Lung (tissue), 12 donors: ENCODE results near the gene CRYZL1. TPM values are rescaled to one million over a fixed set of nuclear protein-coding genes. Genes with fewer than 3 reads are reported as not detected.

Source experiments
- ATAC-seq: fragments of 200-7000 bp; cut with Tn5 transposase; one replicate; pipeline ENCODE4 v1.9.1; 2020; ENCODE audit warnings: moderate number of reproducible peaks; ENCODE audit not compliant: insufficient read depth, low FRiP score
- DNase-seq, 3 donors: peaks; one replicate each; pipeline ENCODE4 v3.0.0-alpha.2; 2013 to 2017
- H3K27ac ChIP-seq, 2 donors: one replicate each; pipeline ENCODE4 v1.5.1; 2013; ENCODE audit warnings: mild to moderate bottlenecking in 2 of 2, moderate library complexity in 2 of 2, control low read depth in 1 of 2, inconsistent platforms in 1 of 2, low read depth in 1 of 2, low read length in 1 of 2
- H3K27me3 ChIP-seq, 3 donors: one replicate each; pipeline ENCODE4 v1.5.1; 2013; ENCODE audit warnings: low read length in 2 of 3; ENCODE audit not compliant: control insufficient read depth in 3 of 3, insufficient read depth in 3 of 3
- H3K36me3 ChIP-seq, 4 donors: one replicate each; pipeline ENCODE4 v1.5.1; 2013; ENCODE audit warnings: low read length in 4 of 4, mild to moderate bottlenecking in 1 of 4, moderate library complexity in 1 of 4; ENCODE audit not compliant: control insufficient read depth in 4 of 4, insufficient read depth in 4 of 4
- H3K4me1 ChIP-seq, 5 donors: one replicate each; pipeline ENCODE4 v1.5.1; 2013; ENCODE audit warnings: low read length in 5 of 5, mild to moderate bottlenecking in 2 of 5, moderate library complexity in 1 of 5; ENCODE audit not compliant: control insufficient read depth in 5 of 5, insufficient read depth in 5 of 5
- H3K4me3 ChIP-seq: one replicate; pipeline ENCODE4 v1.5.1; 2013; ENCODE audit warnings: mild to moderate bottlenecking, control low read depth, moderate library complexity
- H3K9ac ChIP-seq, 2 donors: one replicate each; pipeline ENCODE4 v1.5.1; 2013; ENCODE audit warnings: low read length in 2 of 2, control low read depth in 1 of 2; ENCODE audit not compliant: insufficient read depth in 1 of 2
- H3K9me3 ChIP-seq, 4 donors: one replicate each; pipeline ENCODE4 v1.5.1; 2013; ENCODE audit warnings: low read length in 3 of 4, mild to moderate bottlenecking in 1 of 4, moderate library complexity in 1 of 4; ENCODE audit not compliant: control insufficient read depth in 4 of 4, insufficient read depth in 3 of 4
- WGBS, 2 donors: extraction: QIAGEN DNeasy Blood & Tissue Kit; methylation state at CpG; one replicate each; pipeline ENCODE4 v1.1.7; 2013; 5-methylcytosine and 5-hydroxymethylcytosine counted together
- polyA plus RNA-seq, 2 donors: library from polyadenylated mRNA; stranded (reverse); fragments of 200-250 nt; gene quantifications; one replicate each; pipeline ENCODE4 v1.2.1, GENCODE V29; 2013
- total RNA-seq, 2 donors: library from RNA; depleted of rRNA in 1 of 2; stranded (reverse); fragments of >200 nt in 1 of 2; gene quantifications; one replicate each; pipeline ENCODE4 v1.2.1, GENCODE V29; 2014 to 2021
- TF ChIP-seq, protein P1 (sequence below): IDR thresholded peaks from 2 replicates; pipeline ENCODE4 v1.5.1; 2012; ENCODE audit warnings: mild to moderate bottlenecking; ENCODE audit errors: control extremely low read depth, extremely low read depth
- donor health status: control.
- donor health status: control.
- donor health status: Bipolar disorder and iron deficiency.
- donor health status: healthy.
- donor health status: DM: yes; HTN: yes; CAD: no.

Gene CRYZL1
- total and polyA plus RNA-seq, 4 donors = 16.4 to 64.2 (median 30.3) TPM

DNA sequence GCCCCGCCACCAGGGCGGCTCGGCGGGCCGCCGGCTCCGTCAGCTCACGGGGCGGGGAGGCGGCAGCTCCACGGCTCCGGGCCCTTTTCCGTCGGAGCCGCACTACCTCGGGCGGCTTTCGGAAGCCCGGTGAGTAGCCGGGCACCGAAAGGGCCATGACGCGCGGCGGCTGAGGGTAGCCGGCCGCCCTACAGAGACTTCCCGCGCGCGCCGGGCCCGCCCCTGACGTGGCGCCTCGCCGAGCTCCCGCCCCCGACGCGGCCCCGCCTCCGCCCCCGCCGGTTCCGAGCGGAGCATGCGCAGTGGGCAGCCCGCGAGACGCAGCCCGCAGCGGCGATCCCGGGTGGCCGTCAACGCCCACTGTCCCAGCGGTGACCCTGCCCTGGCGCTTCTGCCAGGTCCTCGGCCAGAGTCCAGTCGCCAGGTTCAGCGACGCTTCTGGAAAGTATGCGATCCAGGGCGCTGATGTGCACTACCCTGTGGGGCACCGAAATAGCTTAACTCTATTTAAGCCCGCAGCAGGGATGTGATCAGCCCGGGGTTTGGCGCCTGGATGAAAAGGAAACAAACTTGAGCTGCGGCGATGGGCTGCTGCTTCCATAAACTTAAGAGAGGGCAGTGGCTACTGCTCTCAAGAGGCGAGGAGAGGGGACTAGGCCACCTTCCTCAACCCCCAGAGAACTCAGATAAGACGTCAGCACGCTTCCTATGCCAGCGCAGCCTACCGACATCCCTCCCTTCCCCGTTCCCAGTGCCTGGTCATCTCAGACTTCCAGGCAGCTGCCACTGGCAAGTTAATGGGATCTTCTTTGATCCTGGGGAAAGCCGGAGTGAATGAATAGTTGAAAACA lies 52.8 kb downstream of the CRYZL1 start, which contains the start of gene DONSON:
DONSON (minus strand) TSS at position 200 of the 851 bp plus-strand sequence; CDS start at position 157, 43 bp downstream.
- DNase-seq = peak; percentile 93 to 95 (median 93)
- WGBS, 2 donors = 0 to 1% methylated on average over 70 to 78 of the region's 78 CpGs
- TF ChIP-seq, protein P1, sequence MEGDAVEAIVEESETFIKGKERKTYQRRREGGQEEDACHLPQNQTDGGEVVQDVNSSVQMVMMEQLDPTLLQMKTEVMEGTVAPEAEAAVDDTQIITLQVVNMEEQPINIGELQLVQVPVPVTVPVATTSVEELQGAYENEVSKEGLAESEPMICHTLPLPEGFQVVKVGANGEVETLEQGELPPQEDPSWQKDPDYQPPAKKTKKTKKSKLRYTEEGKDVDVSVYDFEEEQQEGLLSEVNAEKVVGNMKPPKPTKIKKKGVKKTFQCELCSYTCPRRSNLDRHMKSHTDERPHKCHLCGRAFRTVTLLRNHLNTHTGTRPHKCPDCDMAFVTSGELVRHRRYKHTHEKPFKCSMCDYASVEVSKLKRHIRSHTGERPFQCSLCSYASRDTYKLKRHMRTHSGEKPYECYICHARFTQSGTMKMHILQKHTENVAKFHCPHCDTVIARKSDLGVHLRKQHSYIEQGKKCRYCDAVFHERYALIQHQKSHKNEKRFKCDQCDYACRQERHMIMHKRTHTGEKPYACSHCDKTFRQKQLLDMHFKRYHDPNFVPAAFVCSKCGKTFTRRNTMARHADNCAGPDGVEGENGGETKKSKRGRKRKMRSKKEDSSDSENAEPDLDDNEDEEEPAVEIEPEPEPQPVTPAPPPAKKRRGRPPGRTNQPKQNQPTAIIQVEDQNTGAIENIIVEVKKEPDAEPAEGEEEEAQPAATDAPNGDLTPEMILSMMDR = no peak

DNA sequence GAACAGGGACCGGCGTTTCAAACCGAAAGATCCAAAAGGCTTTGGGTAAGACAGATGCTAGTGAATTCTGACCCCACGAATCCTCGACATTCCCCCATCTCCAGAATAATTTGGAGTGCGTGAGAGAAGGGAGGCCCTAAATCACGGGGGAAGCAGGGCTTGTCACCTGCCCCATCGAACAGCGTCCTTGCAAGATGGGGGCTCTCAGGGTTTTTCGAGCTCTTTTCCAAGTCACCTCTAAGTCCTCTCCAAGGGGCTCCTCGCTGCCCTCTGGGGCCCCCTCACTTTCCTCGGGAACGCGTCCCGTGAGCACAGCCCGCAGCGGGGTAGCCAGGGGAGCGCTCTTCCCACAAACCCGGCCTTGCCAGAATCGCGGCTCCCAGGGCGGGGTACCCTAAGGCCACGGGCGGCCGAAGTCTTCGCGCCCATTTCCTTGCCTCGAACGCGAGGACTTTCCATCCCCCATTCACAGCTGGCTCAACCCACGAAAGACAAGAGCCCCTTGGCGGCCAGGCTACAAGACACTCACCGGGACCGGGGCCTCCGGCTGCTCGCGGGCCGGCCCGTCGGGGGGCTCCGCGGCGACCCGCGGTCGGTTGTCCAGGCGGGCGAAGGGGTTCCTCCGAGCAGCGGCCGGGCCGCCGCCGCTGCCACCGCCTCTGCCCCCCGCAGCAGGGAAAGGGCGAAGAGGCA lies 53.6 kb downstream of the CRYZL1 start:
- H3K27ac ChIP-seq = peak overlapping the region; percentile 92 to 97
- no peaks in the 10 kb centered on the region for H3K9me3 ChIP-seq
- peak; percentile 61 to 71 (median 68) for DNase-seq
- WGBS, 2 donors = 2% methylated on average over 52 to 57 of the region's 57 CpGs
- peak; percentile 22 for ATAC-seq
- no peaks in the 10 kb centered on the region for H3K27me3 ChIP-seq
- peaks cover 0 to 12% (median 0%) of the 10 kb centered on the region in 5 donors for H3K4me1 ChIP-seq
- H3K4me3 ChIP-seq = peak overlapping the region; percentile 76
- TF ChIP-seq, protein P1 = no peak
- peaks cover 2 to 5% (median 4%) of the 10 kb centered on the region in 4 donors for H3K36me3 ChIP-seq
- peak overlapping the region; percentile 69 to 83 for H3K9ac ChIP-seq

More for the DNA sequence above, 52.8 kb downstream of the CRYZL1 start, which contains the start of gene DONSON:
- Histone ChIP-seq H3K9me3 (no peaks in the 10 kb centered on the region), H3K4me3 (peak within 1 kb of the TSS; percentile 76), H3K27me3 (no peaks in the 10 kb centered on the region), H3K4me1 (peaks cover 0 to 12% (median 0%) of the 10 kb centered on the region in 5 donors), H3K27ac (peak within 1 kb of the TSS; percentile 92 to 97), H3K9ac (peak within 1 kb of the TSS; percentile 83 to 84), H3K36me3 (peaks cover 2 to 8% (median 4%) of the 10 kb centered on the region in 4 donors)
- ATAC-seq = peak; percentile 95

GRCh38 chr21:33586927-33587326 lies 54.6 kb downstream of the CRYZL1 start:
- Histone ChIP-seq H3K4me1 (peaks cover 0 to 12% (median 0%) of the 10 kb centered on the region in 5 donors), H3K27ac (no peak overlapping the region), H3K27me3 (no peaks in the 10 kb centered on the region), H3K36me3 (peaks cover 2 to 5% (median 5%) of the 10 kb centered on the region in 4 donors), H3K9me3 (no peaks in the 10 kb centered on the region), H3K4me3 (no peak overlapping the region), H3K9ac (no peak overlapping the region)
- 80 to 87% methylated on average over 6 of the region's 6 CpGs for WGBS, 2 donors
- ATAC-seq (no peak), DNase-seq (no peak)
- TF ChIP-seq, protein P1 = no peak
